ELR (cell line): ENCODE measurements around the gene ZKSCAN1.
A peak's percentile ranks its signal among the peaks of the same experiment; 100 is the strongest.

Experiments used
- DNase-seq: peaks from one replicate; pipeline ENCODE4 v3.0.0-alpha.2; 2015; ENCODE audit warnings: low read depth

Gene ZKSCAN1

DNA sequence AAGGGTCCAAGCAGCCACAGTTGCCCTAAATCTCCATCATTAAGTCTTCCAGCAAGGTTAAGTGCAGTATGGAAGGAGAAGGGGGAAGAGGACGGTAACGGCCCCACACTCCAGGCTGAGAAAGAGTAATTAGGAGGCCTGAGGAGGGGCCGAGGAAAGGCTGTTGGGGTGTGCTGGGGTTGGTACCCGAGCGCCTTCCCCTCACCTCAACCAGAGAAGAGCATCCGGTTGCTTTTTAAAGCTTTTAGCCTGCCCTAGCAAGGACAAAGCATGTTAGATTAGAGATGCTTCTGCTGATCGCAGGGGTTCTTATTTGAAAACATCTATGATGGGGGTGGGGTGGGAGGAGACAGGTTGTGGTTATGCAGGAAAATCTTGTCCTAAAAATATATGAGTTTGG, 25.2 kb downstream of the ZKSCAN1 start:
- no peak for DNase-seq

DNA sequence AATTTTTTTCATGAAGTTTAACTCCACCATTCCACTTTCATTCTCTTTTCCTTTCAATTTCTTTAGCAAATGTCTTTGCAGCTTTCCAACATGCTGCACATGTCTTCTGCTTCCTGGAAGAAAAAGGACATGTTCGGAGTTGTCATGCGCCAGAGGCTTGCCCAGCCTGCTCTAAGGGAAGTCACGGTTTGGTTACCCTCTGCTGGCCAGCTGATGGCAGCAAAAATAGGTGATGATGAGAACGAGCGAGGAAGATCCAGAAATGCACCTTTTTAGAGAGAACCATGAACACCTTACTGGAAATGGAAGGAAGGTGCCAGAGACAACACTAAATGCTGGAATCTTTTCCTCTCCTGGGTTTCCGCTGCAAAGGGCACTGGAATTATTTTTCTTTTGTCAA, 29.3 kb downstream of the ZKSCAN1 start:
- no peak for DNase-seq

DNA sequence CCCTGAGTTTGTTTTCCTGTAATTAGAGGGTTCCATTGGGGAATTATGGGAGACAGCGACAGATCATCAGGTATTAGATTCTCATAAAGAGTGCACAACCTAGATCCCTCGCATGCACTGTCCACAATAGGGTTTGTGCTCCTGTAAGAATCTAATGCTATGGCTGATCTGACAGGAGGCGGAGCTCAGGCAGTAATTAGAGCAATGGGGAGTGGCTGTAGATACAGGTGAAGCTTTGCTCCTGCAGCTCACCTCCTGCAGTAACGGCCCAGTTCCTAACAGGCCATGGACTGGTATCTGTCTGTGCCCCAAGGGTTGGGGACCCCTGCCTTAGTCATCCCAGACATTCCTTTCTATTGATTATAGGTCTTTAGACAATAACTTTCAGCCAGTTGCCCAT, 33.3 kb downstream of the ZKSCAN1 start:
- no peak for DNase-seq

DNA sequence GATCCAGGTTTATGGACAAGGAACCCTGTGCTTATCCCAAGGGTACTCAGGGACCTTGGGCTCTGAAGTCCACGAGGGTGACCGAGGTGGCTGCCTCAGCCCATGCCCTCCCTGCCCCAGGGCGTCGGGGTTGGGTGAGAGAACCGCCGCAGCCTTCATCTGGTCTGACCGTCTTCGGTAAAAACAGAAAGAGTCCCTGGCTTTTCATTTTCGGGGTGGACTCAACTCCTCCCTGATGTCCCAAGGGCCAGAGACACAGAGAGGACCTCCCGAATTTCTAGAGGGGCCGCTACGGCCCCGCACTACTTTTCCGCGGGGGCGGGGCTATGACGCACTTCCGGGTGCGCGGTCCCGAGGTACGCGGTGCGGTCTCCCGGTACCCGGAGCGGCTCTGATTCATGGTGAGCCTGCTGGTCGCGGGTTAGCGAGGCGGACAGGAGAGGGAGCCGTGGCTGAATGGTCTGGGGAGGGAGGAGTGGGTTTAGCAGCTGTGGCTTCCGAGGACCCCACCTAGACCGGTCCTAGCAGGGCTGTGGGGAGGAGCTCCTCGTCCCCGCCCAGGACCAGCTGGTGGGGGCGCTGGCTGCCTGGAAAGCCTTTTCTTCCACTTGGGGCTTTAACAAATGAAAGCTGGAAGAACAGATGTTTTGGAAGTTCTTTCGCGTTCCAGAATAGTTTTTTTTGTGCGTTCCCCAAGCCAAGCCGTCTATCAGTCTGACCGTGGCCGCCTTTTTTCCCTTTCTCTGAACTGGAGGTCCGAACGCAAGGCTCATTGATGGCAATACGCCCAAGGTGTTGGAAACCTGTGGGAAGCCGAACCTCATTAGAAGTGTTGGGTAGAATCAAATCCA, 34.3 kb downstream of the ZKSCAN1 start, which contains the start of gene ZSCAN21:
Gene ZSCAN21 (plus strand): TSS at position 334 of the 851 bp plus-strand sequence. CDS start 7,233 bp downstream, outside the sequence.
- peak; percentile 85 for DNase-seq

DNA sequence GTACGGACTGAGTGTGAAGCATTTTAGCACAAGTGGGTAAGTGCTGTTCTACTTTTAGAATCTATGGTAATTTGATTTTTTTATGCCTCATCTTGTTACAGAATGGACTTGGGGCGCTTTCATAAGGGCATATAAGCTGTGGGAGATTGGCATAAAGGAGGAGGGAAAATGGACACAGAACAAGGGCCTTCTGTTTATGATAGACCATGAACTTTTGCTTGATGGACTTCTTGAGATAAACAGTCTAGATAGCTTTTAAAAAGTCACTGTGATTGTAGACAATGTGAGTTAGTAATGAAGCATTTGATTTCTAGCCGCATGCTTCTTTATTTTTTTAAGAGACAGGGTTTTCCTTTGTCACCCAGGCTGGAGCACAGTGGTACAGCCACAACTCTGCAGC, 36.2 kb downstream of the ZKSCAN1 start:
- DNase-seq: no peak

DNA sequence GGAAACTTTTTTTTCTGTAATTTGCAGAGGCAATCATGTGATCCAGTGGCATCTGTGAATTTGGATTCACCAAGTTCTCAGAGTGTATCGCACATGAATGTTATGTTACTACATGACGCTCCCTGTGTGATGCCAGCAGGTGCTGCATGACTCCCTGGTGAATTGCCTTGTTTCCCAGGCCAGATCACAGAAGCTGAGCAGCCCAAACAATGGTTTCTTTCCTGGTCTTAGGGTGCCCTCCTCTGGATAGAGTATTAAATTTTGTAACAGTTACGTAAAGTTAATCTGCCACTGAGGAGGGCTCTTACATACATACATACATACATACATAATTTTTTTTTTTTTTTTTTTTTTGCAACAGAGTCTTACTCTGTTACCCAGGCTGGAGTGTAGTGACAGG, 37.8 kb downstream of the ZKSCAN1 start:
- DNase-seq: peak; percentile 74

DNA sequence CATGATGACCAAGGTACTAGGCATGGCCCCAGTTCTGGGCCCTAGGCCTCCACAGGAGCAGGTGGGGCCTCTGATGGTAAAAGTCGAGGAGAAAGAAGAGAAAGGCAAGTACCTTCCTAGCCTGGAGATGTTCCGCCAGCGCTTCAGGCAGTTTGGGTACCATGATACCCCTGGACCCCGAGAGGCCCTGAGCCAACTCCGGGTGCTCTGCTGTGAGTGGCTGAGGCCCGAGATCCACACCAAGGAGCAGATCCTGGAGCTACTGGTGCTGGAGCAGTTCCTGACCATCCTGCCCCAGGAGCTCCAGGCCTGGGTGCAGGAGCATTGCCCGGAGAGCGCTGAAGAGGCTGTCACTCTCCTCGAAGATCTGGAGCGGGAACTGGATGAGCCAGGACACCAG, 41.6 kb downstream of the ZKSCAN1 start:
- no peak for DNase-seq

DNA sequence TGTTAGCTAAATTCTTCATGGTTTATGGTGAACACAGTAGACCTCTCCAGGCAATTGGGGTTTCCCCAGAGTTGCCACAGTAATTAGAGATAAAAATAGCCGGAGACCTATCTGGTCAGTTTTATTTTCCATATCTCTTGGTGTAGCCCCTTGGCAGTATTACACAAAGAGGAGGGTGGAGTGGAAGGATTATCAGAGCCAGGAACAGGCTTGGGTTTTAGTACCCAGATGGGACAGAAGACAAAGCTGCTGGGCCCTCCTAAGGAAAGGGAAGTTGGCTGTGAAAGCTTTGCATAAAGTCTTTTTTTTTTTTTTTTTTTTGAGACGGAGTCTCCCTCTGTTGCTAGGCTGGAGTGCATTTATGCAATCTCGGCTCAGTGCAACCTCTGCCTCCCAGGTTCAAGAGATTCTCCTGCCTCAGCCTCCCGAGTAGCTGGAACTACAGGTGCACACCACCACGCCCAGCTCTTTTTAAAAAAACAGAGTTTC, 43.9 kb downstream of the ZKSCAN1 start:
- no peak for DNase-seq

DNA sequence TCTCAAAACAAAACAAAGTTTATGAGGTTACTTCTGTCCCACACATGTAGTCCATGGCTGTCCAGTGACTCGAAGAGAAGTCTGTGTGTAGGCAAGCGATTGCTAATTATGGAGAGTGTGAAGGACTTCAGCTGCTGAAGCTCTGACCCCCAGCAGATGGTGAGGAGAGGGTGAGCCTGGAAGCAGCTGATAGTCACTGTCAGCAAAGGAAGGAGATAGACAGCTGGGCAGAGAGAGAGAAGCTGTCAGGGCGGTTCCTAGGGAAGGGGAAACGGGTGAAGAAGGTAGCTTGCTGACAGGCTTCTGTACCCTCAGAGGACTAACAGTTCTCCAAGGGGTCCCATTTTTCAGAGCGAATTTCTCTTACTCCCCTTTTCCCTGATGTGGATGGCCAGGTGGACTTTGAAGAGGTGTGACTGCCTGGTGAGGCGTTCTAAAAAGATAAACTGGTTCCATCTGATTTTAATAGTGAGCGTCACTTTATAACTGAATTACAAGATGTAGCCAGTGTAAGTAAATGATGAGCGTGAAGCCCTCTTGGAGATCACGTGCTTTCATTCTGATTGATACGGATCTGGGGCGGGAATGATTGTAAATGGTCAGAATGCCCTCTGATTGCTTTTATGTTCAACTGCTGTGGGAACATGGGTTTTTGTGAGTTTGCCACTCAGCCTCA, 46.3 kb downstream of the ZKSCAN1 start:
- no peak for DNase-seq

DNA sequence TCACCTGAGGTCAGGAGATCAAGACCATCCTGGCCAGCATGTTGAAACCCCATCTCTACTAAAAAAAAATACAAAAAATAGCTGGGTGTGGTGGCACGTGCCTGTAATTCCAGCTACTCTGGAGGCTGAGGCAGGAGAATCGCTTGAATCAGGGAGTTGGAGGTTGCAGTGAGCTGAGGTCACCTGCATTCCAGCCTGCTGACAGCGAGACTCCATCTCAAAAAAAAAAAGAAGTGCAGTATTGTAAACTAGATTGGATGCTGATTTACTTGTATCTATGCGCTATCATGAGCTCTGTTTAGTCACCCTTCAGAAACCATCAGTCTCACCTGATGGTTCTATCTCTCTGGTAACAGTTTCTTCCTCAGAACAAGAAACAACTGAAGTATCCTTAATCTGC, 48.0 kb downstream of the ZKSCAN1 start:
- DNase-seq: no peak

DNA sequence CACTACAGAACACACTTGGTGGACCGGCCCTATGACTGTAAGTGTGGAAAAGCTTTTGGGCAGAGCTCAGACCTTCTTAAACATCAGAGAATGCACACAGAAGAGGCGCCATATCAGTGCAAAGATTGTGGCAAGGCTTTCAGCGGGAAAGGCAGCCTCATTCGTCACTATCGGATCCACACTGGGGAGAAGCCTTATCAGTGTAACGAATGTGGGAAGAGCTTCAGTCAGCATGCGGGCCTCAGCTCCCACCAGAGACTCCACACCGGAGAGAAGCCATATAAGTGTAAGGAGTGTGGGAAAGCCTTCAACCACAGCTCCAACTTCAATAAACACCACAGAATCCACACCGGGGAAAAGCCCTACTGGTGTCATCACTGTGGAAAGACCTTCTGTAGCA, 48.8 kb downstream of the ZKSCAN1 start:
- no peak for DNase-seq

DNA sequence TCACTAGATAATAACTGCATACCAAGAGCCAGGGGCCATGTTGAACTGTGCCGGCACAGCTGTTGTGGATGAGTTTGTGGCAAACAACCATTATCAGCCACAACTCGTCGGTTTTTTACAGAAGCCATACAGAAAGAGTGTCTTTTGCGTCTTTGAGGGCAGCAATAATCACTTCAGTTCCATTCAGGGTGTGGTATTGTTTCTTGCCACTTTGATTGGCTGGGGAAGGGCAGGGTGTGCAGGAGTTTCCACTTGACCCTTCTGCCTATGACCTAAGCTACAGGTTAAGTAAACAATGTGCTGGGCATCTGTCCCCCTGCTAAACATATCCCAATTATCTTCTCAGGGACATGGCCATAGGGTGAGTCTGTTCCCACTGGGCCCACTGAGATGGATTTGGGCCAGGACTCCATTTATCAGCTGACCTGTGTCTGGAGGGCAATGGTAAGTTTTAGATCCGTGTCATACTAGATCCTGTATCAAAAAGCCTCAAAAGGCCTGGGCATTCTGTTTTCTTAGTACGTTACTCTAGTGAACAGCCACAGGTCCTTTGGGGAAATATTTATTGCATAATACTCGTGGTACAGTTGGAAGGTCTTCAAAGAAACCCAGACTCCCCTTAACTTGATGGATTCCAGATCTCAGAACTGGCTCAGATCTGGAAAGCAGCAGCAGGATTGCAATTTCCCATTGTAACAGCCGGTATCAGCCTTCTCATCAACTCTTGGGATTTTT, 50.2 kb downstream of the ZKSCAN1 start:
- no peak for DNase-seq

DNA sequence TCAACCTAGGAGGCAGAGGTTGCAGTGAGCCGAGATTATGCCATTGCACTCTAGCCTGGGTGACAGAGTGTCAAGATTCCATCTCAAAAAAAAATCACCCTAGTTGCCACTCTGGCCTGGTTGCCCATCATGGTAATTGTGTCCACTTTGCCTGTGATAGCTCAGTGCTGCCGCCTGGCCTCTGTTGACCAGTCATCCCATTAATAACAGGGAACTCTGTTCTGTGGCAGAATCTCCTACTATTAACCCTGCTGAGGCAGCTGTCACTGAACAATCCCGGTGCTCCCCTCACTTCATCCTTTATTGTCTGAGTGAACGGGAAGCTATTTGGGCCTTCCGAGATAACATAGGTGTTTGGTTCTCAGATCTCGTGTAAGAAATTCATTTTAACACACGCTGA, 51.6 kb downstream of the ZKSCAN1 start:
- DNase-seq: no peak

DNA sequence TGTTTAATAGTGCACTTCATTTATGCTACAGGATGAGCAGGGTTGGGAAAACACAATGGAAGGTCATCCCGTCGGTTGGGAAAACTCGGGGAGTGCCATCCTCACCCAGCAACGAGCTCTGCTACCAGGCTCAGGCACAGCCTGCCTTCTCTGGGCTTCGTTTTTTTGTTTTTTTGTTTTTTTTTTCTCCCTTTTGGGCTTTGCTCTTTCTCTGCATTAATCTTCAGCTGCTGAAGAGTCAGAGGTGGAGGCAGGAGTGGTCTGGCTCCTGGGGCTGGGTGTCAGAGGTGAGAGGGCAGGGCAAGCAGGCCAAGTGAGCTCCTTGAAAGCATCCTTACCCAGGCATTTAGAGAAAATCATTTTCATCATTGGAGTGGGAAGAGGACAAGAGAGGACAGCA, 54.6 kb downstream of the ZKSCAN1 start:
- DNase-seq: no peak

DNA sequence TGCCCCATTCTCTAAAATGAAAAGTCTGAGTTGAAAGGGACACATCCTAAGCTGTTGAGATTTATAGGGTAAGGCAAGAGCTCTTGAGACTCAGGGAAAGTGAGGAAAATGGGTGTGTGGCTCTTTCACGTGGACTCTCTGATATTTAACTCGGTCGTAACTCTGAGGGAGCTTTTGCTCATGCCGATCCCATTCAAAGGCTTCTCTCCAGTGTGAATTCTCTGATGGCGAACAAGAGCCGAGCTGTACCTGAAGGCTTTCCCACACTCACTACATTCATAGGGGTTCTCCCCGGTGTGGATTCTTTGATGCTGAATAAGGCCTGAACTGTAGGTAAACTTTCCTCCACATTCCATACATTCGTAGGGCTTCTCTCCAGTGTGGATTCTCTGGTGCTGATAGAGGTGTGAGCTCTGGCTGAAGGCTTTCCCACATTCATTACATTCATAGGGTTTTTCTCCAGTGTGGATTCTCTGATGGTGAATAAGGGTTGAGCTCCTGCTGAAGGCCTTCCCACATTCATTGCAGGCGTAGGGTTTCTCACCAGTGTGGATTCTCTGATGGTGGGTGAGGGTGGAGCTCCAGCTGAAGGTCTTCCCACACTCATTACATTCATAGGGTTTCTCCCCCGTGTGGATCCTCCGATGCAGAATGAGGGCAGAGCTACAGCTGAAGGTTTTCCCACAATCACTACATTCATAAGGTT, 55.8 kb downstream of the ZKSCAN1 start:
- no peak for DNase-seq

DNA sequence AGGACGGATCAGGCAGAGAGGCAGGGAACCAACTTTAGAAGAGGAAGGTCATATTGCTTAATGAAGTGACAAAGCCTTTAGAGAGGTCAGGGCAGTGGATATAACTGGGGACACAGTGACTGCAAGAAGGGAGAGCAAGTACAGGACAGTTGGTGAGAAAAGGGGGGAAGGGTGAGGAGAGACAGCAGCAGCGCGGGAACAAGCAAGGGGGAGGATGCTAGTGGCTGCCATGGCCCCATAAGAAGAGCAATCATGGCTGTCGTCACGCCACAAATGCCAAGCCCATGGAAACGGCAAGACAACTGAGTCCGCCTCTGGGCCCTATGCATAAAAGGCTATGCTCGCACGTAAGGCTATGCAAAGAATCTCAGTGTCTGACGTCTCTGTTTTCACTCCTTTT, 57.1 kb downstream of the ZKSCAN1 start:
- DNase-seq: no peak

DNA sequence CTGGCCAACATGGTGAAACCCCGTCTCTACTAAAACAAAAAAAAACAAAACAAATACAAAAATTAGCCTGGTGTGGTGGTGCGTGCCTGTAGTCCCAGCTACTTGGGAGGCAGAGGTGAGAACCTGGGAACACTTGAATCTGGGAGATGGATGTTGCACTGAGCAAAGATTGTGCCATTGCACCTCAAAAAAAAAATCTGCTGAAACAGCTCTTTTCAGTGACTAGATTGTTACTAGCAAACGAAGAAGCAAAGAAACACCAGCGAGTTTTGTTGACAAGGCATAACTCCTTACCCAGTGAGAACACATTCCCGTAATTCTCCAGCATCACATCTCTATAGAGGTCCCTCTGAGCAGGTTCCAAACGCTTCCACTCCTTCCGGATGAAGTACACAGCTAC, 59.4 kb downstream of the ZKSCAN1 start:
- DNase-seq: no peak

DNA sequence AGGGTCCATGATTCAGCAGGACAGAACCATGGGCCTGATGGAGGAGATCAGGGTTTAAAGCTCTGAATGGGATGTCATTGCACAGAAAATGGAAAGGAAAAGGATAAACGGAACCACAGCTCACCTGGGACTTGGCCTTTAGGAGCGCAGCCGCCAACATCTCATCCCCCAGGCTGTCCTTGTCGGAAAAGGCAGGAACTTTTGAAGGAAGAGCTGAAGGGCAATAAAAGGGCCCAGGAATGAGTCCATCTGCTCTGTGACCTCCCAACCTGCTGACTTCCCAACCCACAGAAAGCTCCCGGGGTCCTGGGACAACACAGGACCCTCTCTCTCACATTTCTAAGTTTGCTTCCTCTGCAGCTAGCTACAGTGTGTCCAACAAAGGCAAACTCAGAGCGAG, 60.0 kb downstream of the ZKSCAN1 start:
- no peak for DNase-seq

DNA sequence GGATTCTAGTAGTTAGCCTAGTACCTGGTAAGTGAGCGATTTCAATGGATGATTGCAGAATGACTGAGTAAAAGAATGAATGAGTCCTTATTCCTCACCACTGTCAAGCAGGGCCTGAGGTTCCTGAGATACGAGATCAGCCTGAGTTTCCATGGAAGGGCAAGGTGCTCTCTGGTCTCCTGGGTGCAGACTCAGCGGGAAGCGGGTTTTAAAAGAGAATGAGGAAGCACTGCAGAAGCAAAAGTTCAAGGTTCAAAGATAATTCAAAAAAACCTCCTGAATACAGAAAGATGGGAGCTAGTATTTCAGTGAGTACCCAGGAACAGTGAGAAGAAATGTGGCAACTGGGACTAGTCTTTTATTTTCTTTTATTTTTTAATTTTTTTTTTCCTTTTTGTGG, 61.8 kb downstream of the ZKSCAN1 start:
- DNase-seq: no peak

DNA sequence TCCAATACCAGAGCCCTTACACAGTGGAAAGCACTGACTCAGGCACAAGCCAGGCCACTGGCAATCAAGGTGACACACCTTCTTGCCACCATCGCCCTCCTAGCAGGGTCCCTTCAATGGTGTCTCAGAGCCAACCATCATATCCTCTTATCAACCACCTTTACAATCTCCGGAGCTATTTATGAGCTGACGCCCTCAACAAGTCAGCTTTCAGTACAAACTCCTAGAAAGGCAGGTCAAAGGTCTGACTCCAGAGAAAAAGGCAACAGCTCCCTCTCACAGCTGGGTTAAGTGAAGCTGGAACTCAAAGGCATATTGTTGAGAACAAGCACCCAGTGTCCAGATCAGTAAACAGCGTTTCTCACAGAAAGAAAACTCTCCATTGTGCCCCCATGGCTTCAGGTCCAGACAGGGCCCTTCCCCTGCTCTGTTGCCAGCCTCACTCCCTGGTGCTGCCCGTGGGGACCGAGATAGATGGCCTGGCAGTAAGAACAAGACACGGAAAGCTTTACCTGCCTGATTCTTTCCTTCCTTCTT, 63.7 kb downstream of the ZKSCAN1 start:
- DNase-seq: no peak

DNA sequence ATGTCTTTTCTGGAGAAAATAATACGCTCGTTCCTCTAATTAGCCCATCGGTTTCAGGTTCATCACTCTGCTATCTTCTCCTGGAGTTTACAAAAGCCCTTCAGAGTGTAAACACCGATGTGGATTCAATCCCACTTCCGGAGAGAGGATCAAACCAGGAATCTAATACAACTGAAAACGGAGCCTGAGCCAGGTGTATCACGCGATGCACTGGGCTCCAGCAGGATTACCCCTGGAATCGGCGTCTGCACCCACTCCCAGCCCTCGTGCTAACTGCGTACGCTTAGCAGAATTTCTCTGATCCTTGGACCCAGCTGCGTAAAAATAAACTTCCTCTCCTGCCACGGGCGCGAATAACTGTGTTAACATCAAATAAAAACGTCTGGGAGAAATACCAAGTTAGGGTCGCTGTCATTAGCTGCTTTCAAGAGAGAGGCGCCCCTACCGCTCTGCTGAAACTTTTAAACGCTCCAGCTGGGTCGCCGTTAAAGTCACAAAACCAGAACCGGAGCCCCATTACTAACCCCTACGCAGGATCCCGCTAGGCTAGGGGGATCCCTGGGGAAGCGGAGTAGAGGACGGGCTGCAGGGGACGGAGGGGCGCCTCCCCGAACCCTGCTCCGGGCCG, 65.6 kb downstream of the ZKSCAN1 start:
- DNase-seq: peak; percentile 41
